Measurements from ENCODE around the gene DOHH.

The DOHH gene

GRCh38 chr19:3538258-3538929, 37.9 kb upstream of the DOHH start:
- Histone ChIP-seq H3K27me3 (ENCODE audit: insufficient read depth, low read length) (no peaks in the 10 kb centered on the region), H3K36me3 (ENCODE audit: insufficient read depth, low read length) (peaks cover 27% of the 10 kb centered on the region), H3K9me3 (ENCODE audit: low read length) (no peaks in the 10 kb centered on the region)

GRCh38 chr19:3537438-3538240, 37.2 kb upstream of the DOHH start:
- Histone ChIP-seq H3K9me3 (ENCODE audit: low read length) (no peaks in the 10 kb centered on the region), H3K36me3 (ENCODE audit: insufficient read depth, low read length) (peaks cover 34% of the 10 kb centered on the region), H3K4me1 (ENCODE audit: insufficient read depth, low read length) (peaks cover 7% of the 10 kb centered on the region), H3K4me3 (ENCODE audit: low read length) (no peak overlapping the region), H2AFZ (ENCODE audit: low read depth, low read length) (no peak overlapping the region), H3K27me3 (ENCODE audit: insufficient read depth, low read length) (no peaks in the 10 kb centered on the region)

More at GRCh38 chr19:3538258-3538929, 37.9 kb upstream of the DOHH start:
- H3K4me3 ChIP-seq (ENCODE audit: low read length) = no peak overlapping the region
- H3K4me1 ChIP-seq (ENCODE audit: insufficient read depth, low read length) = peaks cover 7% of the 10 kb centered on the region
- H2AFZ ChIP-seq (ENCODE audit: low read depth, low read length) = no peak overlapping the region

GRCh38 chr19:3537101-3537437, 36.6 kb upstream of the DOHH start:
- H3K4me1 ChIP-seq (ENCODE audit: insufficient read depth, low read length) = peaks cover 7% of the 10 kb centered on the region
- H2AFZ ChIP-seq (ENCODE audit: low read depth, low read length) = no peak overlapping the region
- no peak overlapping the region for H3K4me3 ChIP-seq (ENCODE audit: low read length)
- H3K27me3 ChIP-seq (ENCODE audit: insufficient read depth, low read length) = no peaks in the 10 kb centered on the region
- no peaks in the 10 kb centered on the region for H3K9me3 ChIP-seq (ENCODE audit: low read length)
- H3K36me3 ChIP-seq (ENCODE audit: insufficient read depth, low read length) = peaks cover 39% of the 10 kb centered on the region

- Histone ChIP-seq H2AFZ (ENCODE audit: low read depth, low read length) (no peak overlapping the region), H3K4me3 (ENCODE audit: low read length) (no peak overlapping the region), H3K4me1 (ENCODE audit: insufficient read depth, low read length) (peaks cover 7% of the 10 kb centered on the region), H3K9me3 (ENCODE audit: low read length) (no peaks in the 10 kb centered on the region), H3K27me3 (ENCODE audit: insufficient read depth, low read length) (no peaks in the 10 kb centered on the region), H3K36me3 (ENCODE audit: insufficient read depth, low read length) (peaks cover 44% of the 10 kb centered on the region)
Observed at GRCh38 chr19:3536429-3537100, 36.1 kb upstream of the DOHH start.

- Histone ChIP-seq H3K27me3 (ENCODE audit: insufficient read depth, low read length) (no peaks in the 10 kb centered on the region), H3K4me3 (ENCODE audit: low read length) (no peak overlapping the region), H3K9me3 (ENCODE audit: low read length) (no peaks in the 10 kb centered on the region), H3K4me1 (ENCODE audit: insufficient read depth, low read length) (peaks cover 7% of the 10 kb centered on the region), H2AFZ (ENCODE audit: low read depth, low read length) (no peak overlapping the region), H3K36me3 (ENCODE audit: insufficient read depth, low read length) (peaks cover 50% of the 10 kb centered on the region)
Observed at GRCh38 chr19:3535981-3536380, 35.5 kb upstream of the DOHH start.

- Histone ChIP-seq H3K9me3 (ENCODE audit: low read length) (no peaks in the 10 kb centered on the region), H3K4me3 (ENCODE audit: low read length) (no peak overlapping the region), H3K4me1 (ENCODE audit: insufficient read depth, low read length) (peaks cover 7% of the 10 kb centered on the region), H3K27me3 (ENCODE audit: insufficient read depth, low read length) (no peaks in the 10 kb centered on the region), H3K36me3 (ENCODE audit: insufficient read depth, low read length) (peaks cover 53% of the 10 kb centered on the region), H2AFZ (ENCODE audit: low read depth, low read length) (no peak overlapping the region)
Observed at GRCh38 chr19:3535563-3535965, 35.1 kb upstream of the DOHH start.

- Histone ChIP-seq H3K9me3 (ENCODE audit: low read length) (no peaks in the 10 kb centered on the region), H3K27me3 (ENCODE audit: insufficient read depth, low read length) (no peaks in the 10 kb centered on the region), H3K4me1 (ENCODE audit: insufficient read depth, low read length) (peaks cover 7% of the 10 kb centered on the region), H2AFZ (ENCODE audit: low read depth, low read length) (no peak overlapping the region), H3K4me3 (ENCODE audit: low read length) (no peak overlapping the region), H3K36me3 (ENCODE audit: insufficient read depth, low read length) (peaks cover 54% of the 10 kb centered on the region)
Observed at GRCh38 chr19:3535235-3535535, 34.7 kb upstream of the DOHH start.

GRCh38 chr19:3534375-3535234, 34.1 kb upstream of the DOHH start:
- Histone ChIP-seq H3K4me3 (ENCODE audit: low read length) (no peak overlapping the region), H3K36me3 (ENCODE audit: insufficient read depth, low read length) (peaks cover 54% of the 10 kb centered on the region), H3K27me3 (ENCODE audit: insufficient read depth, low read length) (no peaks in the 10 kb centered on the region), H2AFZ (ENCODE audit: low read depth, low read length) (no peak overlapping the region), H3K9me3 (ENCODE audit: low read length) (no peaks in the 10 kb centered on the region), H3K4me1 (ENCODE audit: insufficient read depth, low read length) (peaks cover 7% of the 10 kb centered on the region)

GRCh38 chr19:3533563-3534216, 33.2 kb upstream of the DOHH start:
- Histone ChIP-seq H3K4me3 (ENCODE audit: low read length) (no peak overlapping the region), H2AFZ (ENCODE audit: low read depth, low read length) (no peak overlapping the region), H3K27me3 (ENCODE audit: insufficient read depth, low read length) (no peaks in the 10 kb centered on the region), H3K4me1 (ENCODE audit: insufficient read depth, low read length) (peaks cover 3% of the 10 kb centered on the region), H3K36me3 (ENCODE audit: insufficient read depth, low read length) (peaks cover 54% of the 10 kb centered on the region), H3K9me3 (ENCODE audit: low read length) (no peaks in the 10 kb centered on the region)

GRCh38 chr19:3533033-3533432, 32.6 kb upstream of the DOHH start:
- no peak overlapping the region for H3K4me3 ChIP-seq (ENCODE audit: low read length)
- H3K36me3 ChIP-seq (ENCODE audit: insufficient read depth, low read length) = peaks cover 54% of the 10 kb centered on the region
- H2AFZ ChIP-seq (ENCODE audit: low read depth, low read length) = no peak overlapping the region
- no peaks in the 10 kb centered on the region for H3K9me3 ChIP-seq (ENCODE audit: low read length)
- no peaks in the 10 kb centered on the region for H3K27me3 ChIP-seq (ENCODE audit: insufficient read depth, low read length)
- no peaks in the 10 kb centered on the region for H3K4me1 ChIP-seq (ENCODE audit: insufficient read depth, low read length)

GRCh38 chr19:3532154-3532786, 31.8 kb upstream of the DOHH start:
- no peaks in the 10 kb centered on the region for H3K27me3 ChIP-seq (ENCODE audit: insufficient read depth, low read length)
- no peaks in the 10 kb centered on the region for H3K4me1 ChIP-seq (ENCODE audit: insufficient read depth, low read length)
- no peak overlapping the region for H3K4me3 ChIP-seq (ENCODE audit: low read length)
- peaks cover 60% of the 10 kb centered on the region for H3K36me3 ChIP-seq (ENCODE audit: insufficient read depth, low read length)
- H2AFZ ChIP-seq (ENCODE audit: low read depth, low read length) = no peak overlapping the region
- no peaks in the 10 kb centered on the region for H3K9me3 ChIP-seq (ENCODE audit: low read length)

- H3K9me3 ChIP-seq (ENCODE audit: low read length) = no peaks in the 10 kb centered on the region
- H3K4me1 ChIP-seq (ENCODE audit: insufficient read depth, low read length) = no peaks in the 10 kb centered on the region
- H3K4me3 ChIP-seq (ENCODE audit: low read length) = no peak overlapping the region
- H3K27me3 ChIP-seq (ENCODE audit: insufficient read depth, low read length) = no peaks in the 10 kb centered on the region
- H2AFZ ChIP-seq (ENCODE audit: low read depth, low read length) = no peak overlapping the region
- H3K36me3 ChIP-seq (ENCODE audit: insufficient read depth, low read length) = peaks cover 65% of the 10 kb centered on the region
Observed at GRCh38 chr19:3531716-3532115, 31.2 kb upstream of the DOHH start.

All from neuron (in vitro differentiated cells).